HG03159 (cell line): ENCODE measurements around the gene TUBB4B.

Experiments
- ATAC-seq: cut with Tn5 transposase; IDR thresholded peaks from one replicate; pipeline ENCODE4 v1.9.1; 2021; ENCODE audit warnings: mild to moderate bottlenecking, moderate library complexity; ENCODE audit not compliant: unreplicated experiment

Gene TUBB4B

DNA sequence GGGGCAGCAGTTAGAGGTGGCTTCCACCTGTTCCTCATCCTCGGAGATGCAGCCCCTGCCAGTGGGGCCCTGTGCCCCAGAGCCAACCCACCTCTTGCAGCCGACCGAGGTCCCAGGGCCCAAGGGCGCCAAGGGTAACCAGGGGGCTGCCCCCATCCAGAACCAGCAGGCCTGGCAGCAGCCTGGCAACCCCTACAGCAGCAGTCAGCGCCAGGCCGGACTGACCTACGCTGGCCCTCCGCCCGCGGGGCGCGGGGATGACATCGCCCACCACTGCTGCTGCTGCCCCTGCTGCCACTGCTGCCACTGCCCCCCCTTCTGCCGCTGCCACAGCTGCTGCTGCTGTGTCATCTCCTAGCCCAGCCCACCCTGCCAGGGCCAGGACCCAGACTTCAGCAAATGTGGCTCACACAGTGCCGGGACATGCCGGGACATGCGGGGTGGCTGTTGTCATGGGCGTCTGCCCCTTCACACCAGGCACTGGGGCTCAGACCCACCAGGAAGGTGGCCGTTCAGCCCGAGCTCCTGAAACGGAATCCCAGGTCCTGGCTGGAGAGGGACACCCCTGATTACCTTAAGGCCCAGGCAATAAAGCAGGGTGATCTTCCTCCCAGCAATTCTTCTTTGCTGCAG, 15.3 kb upstream of the TUBB4B start:
- no peak for ATAC-seq

DNA sequence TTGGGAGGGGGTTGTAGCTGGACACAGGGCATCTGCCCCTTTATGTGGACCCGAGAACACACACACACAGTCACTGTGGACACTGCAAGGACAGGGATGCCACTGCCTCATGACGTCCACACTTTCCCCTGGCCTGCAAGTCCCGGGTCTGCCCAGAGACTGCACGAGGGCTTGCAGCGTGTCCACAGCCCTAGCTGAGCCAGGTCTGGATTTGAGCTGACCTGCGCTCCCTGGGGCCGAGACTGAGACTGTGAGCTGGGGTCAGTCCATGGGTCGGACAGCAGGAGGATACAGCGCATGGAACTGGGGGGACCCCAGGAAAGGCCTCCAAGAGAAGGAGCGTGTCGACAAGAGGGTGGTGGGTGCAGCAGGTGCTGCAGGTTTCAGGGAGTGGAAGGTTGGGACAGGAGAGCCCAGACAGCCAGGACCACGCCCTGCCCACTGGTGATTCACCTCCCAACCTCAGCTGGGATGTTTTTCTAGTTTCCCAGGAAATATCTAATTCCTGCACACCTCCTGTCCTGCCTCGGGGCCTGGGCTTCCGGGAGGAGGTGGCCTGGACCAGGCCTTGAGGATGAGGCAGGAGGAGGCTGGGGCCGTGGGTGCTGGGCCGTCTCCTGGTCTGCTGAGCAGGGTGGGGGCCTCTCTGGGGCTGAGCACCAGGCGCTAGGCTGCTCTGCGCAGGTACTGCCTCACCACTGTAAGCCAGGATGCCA, 14.6 kb upstream of the TUBB4B start:
- ATAC-seq: no peak

DNA sequence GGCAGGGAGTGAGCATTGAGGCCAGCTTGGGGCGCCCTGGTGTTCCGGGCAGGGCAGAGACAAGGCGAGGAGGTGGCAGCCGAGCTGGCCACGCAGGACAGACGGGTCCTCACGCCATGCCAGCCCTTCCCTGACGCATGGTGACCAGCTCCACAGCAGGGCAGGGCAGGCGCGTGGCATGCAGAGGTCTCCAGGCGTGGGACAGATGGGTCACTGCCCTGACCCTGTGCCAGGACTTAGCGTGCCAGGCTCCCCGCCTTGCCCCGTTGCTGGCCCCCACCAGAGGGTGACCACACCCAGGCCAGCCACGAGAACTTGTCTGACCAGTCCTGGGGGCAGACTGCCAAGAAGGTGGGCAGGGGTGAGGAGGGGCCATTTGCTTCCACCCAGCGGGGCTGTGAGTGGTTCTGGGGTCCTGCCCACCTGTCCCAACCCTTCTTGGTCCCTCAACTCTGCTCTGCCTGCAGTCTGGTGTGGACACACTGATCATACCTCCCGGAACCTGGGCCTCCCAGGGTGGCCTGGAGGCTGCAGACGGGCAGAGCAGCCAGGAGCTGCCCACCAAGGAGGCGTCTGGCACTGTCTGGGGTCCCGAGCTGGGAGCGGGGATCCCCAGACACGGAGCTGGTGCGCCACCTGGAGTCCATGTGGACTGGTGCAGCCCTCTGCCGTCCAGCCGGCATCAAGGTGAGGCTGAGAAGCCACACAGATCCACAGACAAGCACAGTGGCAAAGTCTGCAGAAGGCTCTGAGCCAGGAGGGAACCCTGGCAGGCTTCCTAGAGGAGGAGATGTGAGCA, 13.8 kb upstream of the TUBB4B start, which contains the start of gene RNF224:
Gene RNF224, plus strand, starts transcription at position 449 of the 799 bp plus-strand sequence. CDS start 834 bp downstream, outside the sequence.
- ATAC-seq: no peak

DNA sequence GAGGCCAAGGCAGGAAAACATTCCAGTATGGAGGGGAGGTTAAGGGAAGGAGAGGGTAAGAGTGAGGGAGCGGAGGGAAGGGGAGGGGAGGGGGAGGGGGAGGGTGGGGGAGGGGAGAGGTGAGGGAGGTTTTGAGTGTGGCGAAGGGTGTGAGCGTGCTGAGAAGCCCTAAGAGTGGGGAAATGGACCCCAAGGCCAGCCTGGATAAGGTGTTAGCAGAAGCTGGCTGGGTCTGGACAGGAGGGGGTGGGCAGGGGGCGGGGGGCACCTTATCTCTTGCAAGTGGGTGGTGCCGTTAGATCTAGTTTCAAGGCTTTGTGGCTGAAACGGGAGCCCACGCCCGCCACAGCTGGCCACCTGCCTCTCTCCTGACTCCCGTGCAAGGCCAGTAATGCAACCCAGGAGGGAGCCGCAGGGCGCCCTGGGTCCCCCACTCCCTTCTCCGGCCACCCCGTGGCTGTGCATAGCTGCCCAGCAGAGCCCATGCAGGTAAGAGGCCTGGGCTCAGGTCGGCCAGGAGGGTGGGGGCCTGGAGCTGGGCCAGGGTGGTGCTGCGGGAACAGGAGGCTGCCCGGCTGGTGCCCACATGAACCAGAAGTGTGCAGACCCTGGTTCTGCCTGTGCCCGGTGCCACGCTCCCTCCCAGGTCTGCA, 13.1 kb upstream of the TUBB4B start:
- ATAC-seq: no peak

DNA sequence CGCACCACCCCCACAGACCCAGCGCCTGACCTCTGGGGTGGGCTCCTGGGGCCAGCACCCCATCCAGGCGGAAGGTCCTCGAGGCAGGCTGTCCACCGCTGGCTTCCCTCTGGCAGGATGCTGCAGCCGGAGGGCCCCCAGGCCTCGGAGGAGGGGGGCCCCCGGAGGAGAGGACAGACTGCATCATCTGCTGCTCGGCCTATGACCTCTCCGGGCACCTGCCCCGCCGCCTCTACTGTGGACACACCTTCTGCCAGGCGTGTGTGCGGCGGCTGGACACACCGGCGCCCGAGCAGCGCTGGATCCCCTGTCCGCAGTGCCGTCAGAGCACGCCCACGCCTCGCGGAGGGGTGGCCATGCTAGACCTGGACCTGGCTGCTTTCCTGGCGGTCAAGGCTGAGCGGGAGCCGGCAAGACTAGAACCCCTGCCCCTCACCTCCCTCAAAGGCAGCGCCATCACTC, 12.6 kb upstream of the TUBB4B start:
- no peak for ATAC-seq

DNA sequence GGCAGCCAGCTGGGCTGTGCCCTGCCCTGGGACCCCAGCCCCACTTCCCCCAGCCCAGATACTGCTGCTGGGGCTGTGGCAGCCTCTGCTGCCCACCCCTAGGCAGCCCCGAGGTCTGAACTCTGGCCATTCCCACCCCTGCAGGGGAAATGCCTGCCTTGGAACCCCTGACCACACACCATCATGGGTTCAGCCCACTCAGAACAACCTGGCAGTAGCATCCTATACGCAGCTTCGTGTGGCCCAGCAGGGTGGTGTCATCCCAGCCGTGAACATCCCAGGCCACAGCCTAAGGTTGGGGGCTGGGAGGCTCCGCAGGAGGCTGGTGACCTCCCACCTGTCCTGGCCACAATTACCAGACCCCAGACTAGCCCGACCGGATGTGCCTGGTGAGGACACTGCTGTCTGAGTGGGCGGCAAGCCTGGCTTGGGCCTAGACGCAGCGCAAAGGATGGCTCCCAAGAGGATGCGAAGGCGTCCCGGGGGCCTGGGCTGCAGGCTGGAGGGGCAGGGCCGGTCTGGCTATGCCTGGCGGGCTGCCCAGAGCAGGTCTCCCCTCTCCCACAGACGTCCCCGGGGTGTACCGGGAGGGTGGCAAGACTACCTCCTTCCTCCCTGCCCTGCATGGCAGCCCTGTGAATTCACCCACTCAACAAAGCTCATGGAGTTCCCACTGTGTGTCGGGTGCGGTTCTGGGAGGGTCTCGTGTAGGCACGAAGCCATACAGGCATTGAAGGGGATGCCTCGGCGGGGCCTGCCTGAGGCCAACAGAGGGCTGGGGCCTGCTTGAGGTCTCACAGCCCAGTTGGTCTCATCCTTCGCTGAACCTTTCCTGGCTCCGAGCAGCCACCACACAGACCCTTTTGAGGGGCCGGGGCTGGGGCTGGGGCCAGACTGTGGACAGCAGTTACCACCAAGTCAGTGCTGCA, 11.9 kb upstream of the TUBB4B start:
- no peak for ATAC-seq

DNA sequence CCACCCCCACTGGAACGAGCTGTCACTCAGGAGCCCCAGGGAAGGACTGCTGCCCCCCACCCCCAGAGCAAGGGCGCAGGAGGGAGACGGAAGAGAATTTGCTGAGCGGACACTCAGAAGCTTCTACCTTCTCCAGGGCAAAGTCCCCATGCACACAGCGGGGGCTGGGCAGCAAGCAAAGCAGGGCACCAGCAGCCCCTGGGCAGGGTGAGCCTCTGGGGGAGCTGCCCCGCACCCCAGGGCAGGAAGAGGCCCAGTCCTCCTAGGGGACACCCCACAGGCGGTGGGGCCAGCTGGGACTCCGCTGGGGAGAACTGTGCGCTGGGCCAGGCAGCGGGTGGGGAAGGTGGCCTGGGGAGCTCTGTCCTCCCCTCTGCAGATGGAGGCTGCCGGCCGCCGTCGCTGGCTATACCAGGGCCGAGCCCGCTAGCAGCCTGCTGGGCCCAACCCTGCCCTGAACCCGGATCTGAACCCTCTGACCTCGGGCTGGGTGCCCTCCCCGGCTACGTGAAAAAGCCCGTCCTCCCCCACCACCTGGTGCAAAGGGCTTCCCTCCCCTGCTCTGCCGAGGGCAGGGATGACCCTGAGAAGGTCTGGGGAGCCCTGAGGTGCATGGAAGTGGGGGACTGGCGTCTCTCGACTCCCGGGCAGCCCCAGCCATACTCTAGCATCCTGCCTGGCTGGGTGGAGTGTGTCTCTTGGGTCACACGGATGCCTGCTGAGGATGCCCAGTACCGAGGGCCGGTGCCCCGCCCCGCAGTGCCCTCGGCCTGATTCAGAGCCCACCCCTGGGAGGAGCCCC, 11.0 kb upstream of the TUBB4B start:
- ATAC-seq: no peak

DNA sequence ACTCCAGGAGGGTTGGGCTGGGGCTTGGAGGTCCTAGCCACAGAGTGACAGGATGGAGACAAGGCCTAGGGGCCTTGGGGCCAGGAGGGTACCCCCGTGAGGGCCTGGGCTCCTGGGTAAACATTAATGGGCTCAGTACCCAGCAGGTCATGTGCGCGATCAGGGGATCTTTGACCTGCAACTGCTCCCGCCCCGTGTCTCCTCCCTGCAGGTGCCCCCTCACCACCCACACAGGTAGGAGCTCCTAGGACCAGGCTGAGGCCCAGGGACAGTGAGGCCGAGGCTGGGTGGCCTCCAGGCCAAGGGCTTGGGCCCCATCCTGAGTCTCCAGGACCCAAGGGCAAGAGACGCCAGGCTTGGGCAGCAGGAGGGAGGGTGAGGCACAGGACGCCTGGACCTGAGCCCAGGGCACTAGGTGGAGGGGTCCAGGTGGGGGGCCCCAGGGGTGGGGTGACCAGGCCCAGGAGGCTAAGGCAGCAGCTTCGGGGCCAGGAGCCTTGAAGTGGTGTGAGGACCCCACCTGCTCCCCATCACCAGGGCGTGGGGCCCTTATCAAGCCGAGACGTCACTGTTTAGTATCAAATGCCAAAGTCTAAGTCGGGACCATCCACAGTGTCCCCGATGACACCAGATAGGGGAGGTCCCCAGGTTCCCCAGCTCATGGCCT, 10.2 kb upstream of the TUBB4B start, which contains the start of gene SLC34A3:
Gene SLC34A3, plus strand, starts transcription at position 197 of the 667 bp plus-strand sequence. CDS start 802 bp downstream, outside the sequence.
- no peak for ATAC-seq

DNA sequence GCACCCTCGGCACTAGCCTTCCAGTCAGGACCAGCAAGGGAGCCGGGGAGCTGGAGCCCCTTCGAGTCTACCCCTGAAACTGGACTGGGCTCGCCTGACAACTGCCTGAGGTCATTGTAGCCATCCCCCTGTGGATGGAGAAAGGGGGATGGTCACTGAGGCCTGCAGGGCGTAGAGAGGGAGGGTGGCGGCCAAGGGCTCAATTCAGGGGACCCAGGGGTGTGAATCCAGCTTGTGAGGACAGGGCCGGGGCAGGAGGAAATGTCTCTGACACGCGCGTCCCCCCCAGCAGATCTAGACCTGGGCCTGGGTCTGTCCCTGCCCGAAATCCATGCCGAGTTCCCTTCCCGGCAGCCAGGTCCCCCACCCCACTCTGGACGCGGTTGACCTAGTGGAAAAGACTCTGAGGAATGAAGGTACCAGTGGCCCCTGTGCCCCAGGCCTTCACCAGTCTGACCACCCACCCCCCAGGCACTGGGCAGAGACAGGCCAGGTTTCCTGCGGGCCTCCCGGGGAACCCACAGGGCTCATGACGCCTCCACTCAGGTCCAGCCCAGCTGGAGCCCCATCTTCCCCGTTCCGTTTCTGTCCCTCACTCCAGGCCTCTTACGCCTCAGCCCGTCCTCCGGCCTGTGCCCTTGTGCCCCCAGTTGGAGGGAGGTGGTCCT, 9.6 kb upstream of the TUBB4B start:
- ATAC-seq: no peak

DNA sequence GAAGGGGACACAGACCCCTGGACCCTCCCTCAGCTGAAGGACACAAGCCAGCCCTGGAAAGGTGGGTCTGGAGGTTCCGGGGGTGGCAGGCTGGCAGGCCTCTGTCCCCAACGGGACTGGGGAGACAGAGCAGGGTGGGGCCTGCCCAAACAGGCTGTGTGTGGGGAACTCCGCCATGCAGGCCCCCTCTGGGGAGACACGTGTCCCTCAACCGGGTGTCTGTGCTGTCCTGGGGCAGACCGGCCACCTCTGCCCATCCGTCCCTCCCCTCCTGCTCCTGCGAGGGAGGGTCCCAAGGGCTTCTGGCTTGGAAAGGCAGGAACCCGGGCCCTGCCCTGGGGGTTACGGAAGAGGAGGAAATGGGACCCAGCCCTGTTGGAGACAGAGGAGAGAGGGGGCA, 9.0 kb upstream of the TUBB4B start:
- ATAC-seq: no peak

DNA sequence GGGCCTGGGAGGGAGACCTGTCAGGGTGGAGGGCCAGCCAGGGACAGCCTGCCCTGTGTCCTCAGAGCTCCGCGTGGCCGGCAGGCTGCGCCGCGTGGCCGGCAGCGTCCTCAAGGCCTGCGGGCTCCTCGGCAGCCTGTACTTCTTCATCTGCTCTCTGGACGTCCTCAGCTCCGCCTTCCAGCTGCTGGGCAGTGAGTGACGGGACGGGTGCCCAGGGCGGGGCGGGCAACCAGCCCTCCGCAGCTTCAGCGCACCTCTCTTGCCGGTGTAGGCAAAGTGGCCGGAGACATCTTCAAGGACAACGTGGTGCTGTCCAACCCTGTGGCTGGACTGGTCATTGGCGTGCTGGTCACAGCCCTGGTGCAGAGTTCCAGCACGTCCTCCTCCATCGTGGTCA, 8.6 kb upstream of the TUBB4B start:
- no peak for ATAC-seq

DNA sequence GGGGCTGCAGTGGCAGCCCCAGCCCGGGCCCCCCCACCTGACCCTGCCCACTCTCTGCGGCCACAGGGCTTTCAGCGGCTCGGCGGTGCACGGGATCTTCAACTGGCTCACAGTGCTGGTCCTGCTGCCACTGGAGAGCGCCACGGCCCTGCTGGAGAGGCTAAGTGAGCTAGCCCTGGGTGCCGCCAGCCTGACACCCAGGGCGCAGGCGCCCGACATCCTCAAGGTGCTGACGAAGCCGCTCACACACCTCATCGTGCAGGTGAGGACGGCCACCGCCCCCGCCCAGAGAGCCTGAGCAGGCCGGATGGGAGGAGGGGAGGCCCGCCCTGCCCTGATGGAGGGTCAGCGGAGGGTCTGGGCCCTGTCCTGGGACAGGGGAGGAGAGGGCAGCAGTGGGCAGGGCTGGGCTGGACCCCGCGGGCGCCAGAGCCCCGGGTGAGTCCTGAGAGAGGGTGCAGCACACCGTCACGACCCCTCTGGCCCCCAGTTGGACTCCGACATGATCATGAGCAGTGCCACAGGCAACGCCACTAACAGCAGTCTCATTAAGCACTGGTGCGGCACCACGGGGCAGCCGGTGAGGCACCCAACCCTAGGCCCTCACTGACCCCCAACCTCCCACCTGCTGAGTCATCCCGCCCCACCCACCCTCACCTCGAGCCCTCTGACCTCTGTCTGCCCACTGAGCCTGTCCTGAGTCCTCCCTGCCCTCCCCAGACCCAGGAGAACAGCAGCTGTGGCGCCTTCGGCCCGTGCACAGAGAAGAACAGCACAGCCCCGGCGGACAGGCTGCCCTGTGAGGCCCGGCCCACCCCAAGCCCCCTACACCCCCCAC, 7.7 kb upstream of the TUBB4B start:
- ATAC-seq: no peak

DNA sequence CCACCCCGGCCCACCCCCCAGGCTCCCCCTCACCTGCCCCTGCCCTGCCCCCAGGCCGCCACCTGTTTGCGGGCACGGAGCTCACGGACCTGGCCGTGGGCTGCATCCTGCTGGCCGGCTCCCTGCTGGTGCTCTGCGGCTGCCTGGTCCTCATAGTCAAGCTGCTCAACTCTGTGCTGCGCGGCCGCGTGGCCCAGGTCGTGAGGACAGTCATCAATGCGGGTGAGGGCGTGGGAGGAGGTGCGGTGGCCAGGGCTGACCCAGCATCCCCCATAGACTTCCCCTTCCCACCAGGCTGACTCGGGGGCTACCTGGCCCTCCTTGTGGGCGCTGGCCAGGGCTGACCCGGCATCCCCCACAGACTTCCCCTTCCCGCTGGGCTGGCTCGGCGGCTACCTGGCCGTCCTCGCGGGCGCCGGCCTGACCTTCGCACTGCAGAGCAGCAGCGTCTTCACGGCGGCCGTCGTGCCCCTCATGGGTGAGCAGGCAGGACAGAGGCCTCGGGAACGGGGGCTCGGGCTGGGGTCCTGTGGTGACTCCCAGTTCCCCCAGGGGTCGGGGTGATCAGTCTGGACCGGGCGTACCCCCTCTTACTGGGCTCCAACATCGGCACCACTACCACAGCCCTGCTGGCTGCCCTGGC, 6.9 kb upstream of the TUBB4B start:
- no peak for ATAC-seq

DNA sequence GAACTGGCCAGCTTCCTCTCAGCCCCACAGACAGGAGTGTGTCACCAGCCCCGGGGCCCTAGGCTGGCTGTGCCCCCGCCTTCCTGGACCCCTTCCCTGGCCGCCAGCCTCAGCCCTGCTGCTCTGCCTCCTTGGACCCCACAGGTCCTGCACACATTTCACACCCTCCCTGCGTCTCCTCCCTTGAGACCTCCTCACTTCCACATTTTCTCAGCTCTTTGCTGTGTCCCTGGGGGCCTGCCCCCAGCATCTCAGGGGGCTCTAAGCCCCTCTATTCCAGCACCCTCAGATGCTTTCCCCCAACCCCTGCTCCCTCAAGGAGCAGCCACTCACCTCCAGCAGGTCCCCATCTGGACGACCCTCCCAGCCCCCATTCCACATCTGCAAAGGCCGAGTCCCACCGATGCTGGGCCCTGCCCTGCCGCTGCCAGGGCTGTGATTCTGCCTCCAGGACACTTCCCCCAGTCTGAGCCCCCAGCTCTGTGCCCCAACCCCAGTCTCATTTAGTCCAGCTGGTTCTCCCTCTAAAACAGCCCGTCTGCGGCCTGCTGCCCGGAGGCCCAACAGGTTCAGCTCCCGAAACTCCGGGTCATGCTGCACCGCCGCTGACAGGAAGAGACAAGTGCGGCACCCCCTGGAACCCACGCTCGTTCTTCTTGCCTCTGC, 6.2 kb upstream of the TUBB4B start:
- no peak for ATAC-seq

DNA sequence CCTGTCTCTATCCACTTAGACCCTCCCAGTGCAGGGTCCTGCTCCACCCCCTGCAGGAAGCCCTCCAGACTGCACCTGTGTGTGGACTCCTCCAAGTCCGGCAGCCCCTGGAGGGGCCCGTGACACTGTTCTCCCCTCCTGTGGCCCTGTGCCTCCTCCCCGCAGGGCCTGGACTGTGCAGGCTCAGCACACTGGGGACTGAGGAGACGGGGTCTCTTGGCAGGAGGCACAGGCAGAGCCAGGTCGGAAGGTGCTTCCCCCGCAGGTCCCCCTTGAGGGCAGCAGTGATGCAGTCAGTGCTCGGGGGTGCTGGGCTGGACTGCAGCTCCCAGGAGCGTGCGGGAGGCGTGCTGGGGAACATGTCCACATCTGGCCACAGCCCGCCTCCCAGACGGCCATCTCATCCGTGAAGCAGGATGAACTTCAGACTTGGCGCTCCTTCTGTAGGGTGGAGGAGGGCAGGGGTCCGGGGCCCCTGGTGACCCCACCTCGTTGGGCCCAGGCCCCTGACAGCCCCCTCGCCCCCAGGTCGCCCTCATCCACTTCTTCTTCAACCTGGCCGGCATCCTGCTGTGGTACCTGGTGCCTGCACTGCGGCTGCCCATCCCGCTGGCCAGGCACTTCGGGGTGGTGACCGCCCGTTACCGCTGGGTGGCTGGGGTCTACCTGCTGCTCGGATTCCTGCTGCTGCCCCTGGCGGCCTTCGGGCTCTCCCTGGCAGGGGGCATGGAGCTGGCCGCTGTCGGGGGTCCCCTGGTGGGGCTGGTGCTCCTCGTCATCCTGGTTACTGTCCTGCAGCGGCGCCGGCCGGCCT, 5.5 kb upstream of the TUBB4B start:
- ATAC-seq: no peak
